Caco-2 (cell line): ENCODE data around the gene SUSD1. TPM values are rescaled to one million over a fixed set of nuclear protein-coding genes. Genes with fewer than 3 reads are reported as not detected.

Source experiments
- BruUV-seq: library from RNA; stranded (reverse); fragments of 400-500 nt; replicated peaks from 2 replicates; lab custom pipeline; 2021; lab: Mats Ljungman, UMichigan
- CTCF ChIA-PET: fragments of 300-600 bp; sonication (Branson Sonifier 250); formaldehyde crosslinking; loops from one replicate; lab custom pipeline; 2022; ENCODE audit warnings: antibody characterized with exemption; lab: Charles Lee
- POLR2A ChIA-PET: fragments of 300-600 bp; sonication (Branson Sonifier 250); formaldehyde crosslinking; loops from one replicate; lab custom pipeline; 2022; ENCODE audit warnings: antibody characterized with exemption; lab: Charles Lee
- DNase-seq, 2 experiments: peaks; one replicate each; pipeline versions ENCODE4 v3.0.0 to v3.0.0-alpha.2; 2020 to 2022
- H3K27me3 ChIP-seq: replicated peaks from 2 replicates; pipeline ENCODE4 v1.6.0; 2011; ENCODE audit warnings: low read length; ENCODE audit not compliant: control insufficient read depth, insufficient read depth
- H3K36me3 ChIP-seq: 2 replicates; pipeline ENCODE4 v1.5.1; 2011; ENCODE audit warnings: low read length; ENCODE audit not compliant: control insufficient read depth, insufficient read depth
- H3K4me1 ChIP-seq: fragments of 250-450 bp; sonication (Bioruptor Pico); 2 replicates; pipeline ENCODE4 v1.5.1; 2020; ENCODE audit warnings: mild to moderate bottlenecking
- H3K4me3 ChIP-seq: 2 replicates; pipeline ENCODE4 v1.5.1; 2011; ENCODE audit warnings: low read depth, mild to moderate bottlenecking, control low read depth, low read length
- H3K9me3 ChIP-seq: fragments of 250-450 bp; sonication (Bioruptor Pico); 2 replicates; pipeline ENCODE4 v1.5.1; 2020; ENCODE audit warnings: mild to moderate bottlenecking, moderate library complexity
- H3K27ac Mint-ChIP-seq: one replicate; pipeline ENCODE4 v1.8.0; 2022; ENCODE audit warnings: mixed read lengths; ENCODE audit not compliant: unreplicated experiment
- H3K27me3 Mint-ChIP-seq: one replicate; pipeline ENCODE4 v1.8.0; 2022; ENCODE audit warnings: mixed read lengths; ENCODE audit not compliant: insufficient read depth, unreplicated experiment
- H3K36me3 Mint-ChIP-seq: one replicate; pipeline ENCODE4 v1.8.0; 2022; ENCODE audit warnings: mild to moderate bottlenecking, mixed read lengths; ENCODE audit not compliant: insufficient read depth, unreplicated experiment
- H3K4me1 Mint-ChIP-seq: one replicate; pipeline ENCODE4 v1.8.0; 2022; ENCODE audit warnings: low read depth, mixed read lengths; ENCODE audit not compliant: unreplicated experiment
- H3K4me3 Mint-ChIP-seq: one replicate; pipeline ENCODE4 v1.8.0; 2022; ENCODE audit warnings: mild to moderate bottlenecking, moderate library complexity, mixed read lengths; ENCODE audit not compliant: unreplicated experiment
- H3K9me3 Mint-ChIP-seq: one replicate; pipeline ENCODE4 v1.8.0; 2022; ENCODE audit warnings: mixed read lengths; ENCODE audit not compliant: unreplicated experiment
- CTCF ChIP-seq, 2 experiments: fragments of 200-600 bp in 1 of 2; IDR thresholded peaks; 1 replicate in 1 of 2; 2 replicates in 1 of 2; pipeline versions ENCODE4 v1.5.1 to v1.8.0; 2011 to 2022; ENCODE audit warnings: antibody characterized with exemption in 1 of 2, control low read depth in 1 of 2, inconsistent platforms in 1 of 2, low read depth in 1 of 2, low read length in 1 of 2, mild to moderate bottlenecking in 1 of 2, moderate library complexity in 1 of 2; ENCODE audit not compliant: insufficient read depth in 1 of 2, severe bottlenecking in 1 of 2, unreplicated experiment in 1 of 2
- intact Hi-C: fragments of 100-400 bp; cut with micrococcal nuclease; formaldehyde crosslinking; loops from one replicate; pipeline ENCODE4 v1.10.0; 2022; ENCODE audit not compliant: unreplicated experiment
- total RNA-seq: library from RNA; stranded (reverse); gene quantifications from 2 replicates; pipeline ENCODE4 v1.2.3, GENCODE V29; 2022

SUSD1 gene
- total RNA-seq, 1 experiment from 2014 or later: 53.4 TPM

GRCh38 chr9:112121633-112122032 is 53.5 kb downstream of the SUSD1 start:
- ChIA-PET POLR2A (no interaction called here), CTCF (no interaction called here)
- peaks cover 41% of the 10 kb centered on the region for H3K4me1 Mint-ChIP-seq
- BruUV-seq: no TSS peak
- DNase-seq: no peak
- Histone ChIP-seq H3K9me3 (no peaks in the 10 kb centered on the region), H3K4me1 (peaks cover 76% of the 10 kb centered on the region), H3K36me3 (no peaks in the 10 kb centered on the region; the same call in none of the 2 replicates), H3K4me3 (no peak overlapping the region), H3K27me3 (no peaks in the 10 kb centered on the region)
- H3K36me3 Mint-ChIP-seq: peaks cover 39% of the 10 kb centered on the region
- no peak for TF ChIP-seq CTCF (IDR thresholded peaks at IDR 0.05; ENCODE audit: insufficient read depth in 1 of 2, low read depth in 1 of 2, low read length in 1 of 2, severe bottlenecking in 1 of 2, unreplicated experiment in 1 of 2)
- H3K27me3 Mint-ChIP-seq: no peaks in the 10 kb centered on the region
- peak overlapping the region; percentile 96 for H3K27ac Mint-ChIP-seq
- no peaks in the 10 kb centered on the region for H3K9me3 Mint-ChIP-seq
- intact Hi-C loops: no loop called here
- H3K4me3 Mint-ChIP-seq: no peak overlapping the region

GRCh38 chr9:112120439-112120925 is 54.6 kb downstream of the SUSD1 start:
- H3K27me3 ChIP-seq: no peaks in the 10 kb centered on the region
- H3K4me1 ChIP-seq: peaks cover 64% of the 10 kb centered on the region
- no peaks in the 10 kb centered on the region for H3K9me3 Mint-ChIP-seq
- CTCF ChIA-PET: interaction anchor here (1.5 to 2.3 kb wide), 2 partner anchors 10 to 213 kb away, joined by 5 to 9 read pairs; partner anchors contain the start of gene PTBP3
- no peaks in the 10 kb centered on the region; the same call in none of the 2 replicates for H3K36me3 ChIP-seq
- no peaks in the 10 kb centered on the region for H3K9me3 ChIP-seq
- BruUV-seq: no TSS peak
- H3K36me3 Mint-ChIP-seq: peaks cover 49% of the 10 kb centered on the region
- H3K4me3 ChIP-seq: no peak overlapping the region
- POLR2A ChIA-PET: no interaction called here
- DNase-seq: no peak
- no peaks in the 10 kb centered on the region for H3K27me3 Mint-ChIP-seq
- H3K4me3 Mint-ChIP-seq: no peak overlapping the region
- peaks cover 43% of the 10 kb centered on the region for H3K4me1 Mint-ChIP-seq
- peak overlapping the region; percentile 96 for H3K27ac Mint-ChIP-seq
- TF ChIP-seq CTCF (IDR thresholded peaks at IDR 0.05; ENCODE audit: insufficient read depth in 1 of 2, low read depth in 1 of 2, low read length in 1 of 2, severe bottlenecking in 1 of 2, unreplicated experiment in 1 of 2): no peak
- intact Hi-C loops: no loop called here

- ChIA-PET POLR2A (interaction anchor here (0.6 kb wide), 1 partner anchor 60 kb away, joined by 3 read pairs; no protein-coding TSS in a partner anchor), CTCF (interaction anchor here (0.5 to 2.3 kb wide), 6 partner anchors 9 to 260 kb away, joined by 3 to 9 read pairs (median 4); partner anchors contain the start of genes HSDL2 and PTBP3)
- peaks cover 52% of the 10 kb centered on the region for H3K36me3 Mint-ChIP-seq
- Histone ChIP-seq H3K36me3 (no peaks in the 10 kb centered on the region; the same call in none of the 2 replicates), H3K27me3 (no peaks in the 10 kb centered on the region), H3K4me3 (no peak overlapping the region), H3K9me3 (no peaks in the 10 kb centered on the region), H3K4me1 (peaks cover 59% of the 10 kb centered on the region)
- TF ChIP-seq CTCF (IDR thresholded peaks at IDR 0.05; ENCODE audit: insufficient read depth in 1 of 2, low read depth in 1 of 2, low read length in 1 of 2, severe bottlenecking in 1 of 2, unreplicated experiment in 1 of 2): no peak
- DNase-seq: no peak
- H3K4me1 Mint-ChIP-seq: peaks cover 45% of the 10 kb centered on the region
- H3K27me3 Mint-ChIP-seq: no peaks in the 10 kb centered on the region
- no peaks in the 10 kb centered on the region for H3K9me3 Mint-ChIP-seq
- intact Hi-C loops: no loop called here
- peak overlapping the region; percentile 45 for H3K4me3 Mint-ChIP-seq
- no TSS peak for BruUV-seq
- H3K27ac Mint-ChIP-seq: peak overlapping the region; percentile 96
Measured at GRCh38 chr9:112120030-112120341, 55.1 kb downstream of the SUSD1 start.
